GM06990 (cell line): Measurements from ENCODE around the gene DYSF.

Source experiments
- DNase-seq: peaks from one replicate; pipeline ENCODE4 v3.0.0-alpha.2; 2011; ENCODE audit not compliant: insufficient read length; ENCODE audit errors: extremely low read depth
- H3K27me3 ChIP-seq: replicated peaks from 2 replicates; pipeline ENCODE4 v1.6.0; 2011; ENCODE audit warnings: low read length; ENCODE audit not compliant: control insufficient read depth, insufficient read depth
- H3K36me3 ChIP-seq: 2 replicates; pipeline ENCODE4 v1.5.1; 2011; ENCODE audit warnings: low read length; ENCODE audit not compliant: control insufficient read depth, insufficient read depth
- H3K4me3 ChIP-seq: replicated peaks from 2 replicates; pipeline ENCODE4 v1.5.1; 2011; ENCODE audit warnings: low read depth, mild to moderate bottlenecking, control low read depth, low read length
- CTCF ChIP-seq: IDR thresholded peaks from 2 replicates; pipeline ENCODE4 v1.5.1; 2011; ENCODE audit warnings: low read length, control low read depth, mild to moderate bottlenecking, inconsistent platforms; ENCODE audit not compliant: insufficient read depth, poor library complexity, severe bottlenecking

Gene DYSF

GRCh38 chr2:71716697-71717624 lies 263.6 kb downstream of the DYSF start:
- Histone ChIP-seq H3K4me3 (no peak overlapping the region), H3K36me3 (no peaks in the 10 kb centered on the region), H3K27me3 (no peaks in the 10 kb centered on the region; the same call in 1 of the 2 replicates)
- DNase-seq = no peak
- no peak for TF ChIP-seq CTCF

GRCh38 chr2:71718686-71719085 lies 265.3 kb downstream of the DYSF start:
- Histone ChIP-seq H3K27me3 (no peaks in the 10 kb centered on the region; the same call in 1 of the 2 replicates), H3K36me3 (no peaks in the 10 kb centered on the region), H3K4me3 (no peak overlapping the region)
- no peak for DNase-seq
- no peak for TF ChIP-seq CTCF

- no peak for TF ChIP-seq CTCF
- no peaks in the 10 kb centered on the region for H3K36me3 ChIP-seq
- H3K4me3 ChIP-seq = no peak overlapping the region
- H3K27me3 ChIP-seq = no peaks in the 10 kb centered on the region; the same call in 1 of the 2 replicates
- DNase-seq = no peak
These were observed 266.3 kb downstream of the DYSF start for GRCh38 chr2:71719520-71720282.

GRCh38 chr2:71720283-71720560 lies 266.9 kb downstream of the DYSF start:
- Histone ChIP-seq H3K36me3 (no peaks in the 10 kb centered on the region), H3K4me3 (no peak overlapping the region), H3K27me3 (no peaks in the 10 kb centered on the region; the same call in 1 of the 2 replicates)
- TF ChIP-seq CTCF = no peak
- no peak for DNase-seq

- no peaks in the 10 kb centered on the region for H3K36me3 ChIP-seq
- H3K4me3 ChIP-seq = no peak overlapping the region
- H3K27me3 ChIP-seq = no peaks in the 10 kb centered on the region; the same call in 1 of the 2 replicates
- TF ChIP-seq CTCF = no peak
- DNase-seq = no peak
These were observed 267.4 kb downstream of the DYSF start for GRCh38 chr2:71720596-71721361.
